ENCODE results near the gene DYNLT4.

GRCh38 chr1:44778705-44779576 is 28.2 kb downstream of the DYNLT4 start:
- no peak for TF ChIP-seq ESRRG (CRISPR knock-in tag; IDR thresholded peaks at IDR 0.05)
- TF ChIP-seq ISL1 (CRISPR knock-in tag; IDR thresholded peaks at IDR 0.05), result no peak
- no peak for TF ChIP-seq PATZ1 (CRISPR knock-in tag; IDR thresholded peaks at IDR 0.05; ENCODE audit: borderline replicate concordance)
- TF ChIP-seq TOX (CRISPR knock-in tag; IDR thresholded peaks at IDR 0.05; ENCODE audit: borderline replicate concordance), result no peak
- TF ChIP-seq ZFP3 (CRISPR knock-in tag; IDR thresholded peaks at IDR 0.05), result no peak
- no peak for TF ChIP-seq CSDC2 (CRISPR knock-in tag; IDR thresholded peaks at IDR 0.05)
- TF ChIP-seq SNAI2 (CRISPR knock-in tag; IDR thresholded peaks at IDR 0.05), result no peak
- no peak for TF ChIP-seq OSR1 (CRISPR knock-in tag; IDR thresholded peaks at IDR 0.05)
- TF ChIP-seq ZC3H10 (CRISPR knock-in tag; IDR thresholded peaks at IDR 0.05), result no peak
- TF ChIP-seq ZNF70 (CRISPR knock-in tag; IDR thresholded peaks at IDR 0.05), result no peak
- TF ChIP-seq ZFP30 (CRISPR knock-in tag; IDR thresholded peaks at IDR 0.05), result no peak
- no peak for TF ChIP-seq ZNF565 (CRISPR knock-in tag; conservative IDR thresholded peaks at IDR 0.05; ENCODE audit: low read depth)
- TF ChIP-seq CREB5 (CRISPR knock-in tag; IDR thresholded peaks at IDR 0.05; ENCODE audit: low read depth), result no peak
- TF ChIP-seq ARNTL (CRISPR knock-in tag; IDR thresholded peaks at IDR 0.05; ENCODE audit: borderline replicate concordance, low read depth), result no peak

All from SK-N-SH treated with all-trans-retinoic acid at 6 μM for 48 hours (cell line).